Effector CD4-positive, alpha-beta T cell (primary cell): ENCODE data around the gene GPR142.

ENCODE experiments used
- DNase-seq: peaks from one replicate; pipeline ENCODE4 v3.0.0-alpha.2; 2020

The GPR142 gene

GRCh38 chr17:74371653-74372147 is 4.4 kb downstream of the GPR142 start:
- no peak for DNase-seq

- no peak for DNase-seq
Observed at GRCh38 chr17:74372426-74372825, 5.1 kb downstream of the GPR142 start.

GRCh38 chr17:74373838-74374606 is 6.7 kb downstream of the GPR142 start:
- no peak for DNase-seq

GRCh38 chr17:74374858-74375257 is 7.6 kb downstream of the GPR142 start:
- no peak for DNase-seq

GRCh38 chr17:74379495-74380085 is 12.3 kb downstream of the GPR142 start:
- peak; percentile 91 for DNase-seq

- DNase-seq, result no peak
Observed at GRCh38 chr17:74380086-74380958, 13.0 kb downstream of the GPR142 start.

- no peak for DNase-seq
Observed at GRCh38 chr17:74380959-74381808, 13.9 kb downstream of the GPR142 start.

GRCh38 chr17:74383141-74383540 is 15.8 kb downstream of the GPR142 start:
- DNase-seq, result no peak

- DNase-seq, result no peak
Observed at GRCh38 chr17:74385201-74385600, 17.9 kb downstream of the GPR142 start.

- no peak for DNase-seq
Observed at GRCh38 chr17:74386386-74386785, 19.1 kb downstream of the GPR142 start.

GRCh38 chr17:74387365-74388218 is 20.3 kb downstream of the GPR142 start:
- DNase-seq, result no peak

- DNase-seq, result no peak
Observed at GRCh38 chr17:74389084-74389753, 21.9 kb downstream of the GPR142 start.

- no peak for DNase-seq
Observed at GRCh38 chr17:74389937-74390679, 22.8 kb downstream of the GPR142 start.

- no peak for DNase-seq
Observed at GRCh38 chr17:74390680-74391653, 23.7 kb downstream of the GPR142 start.

GRCh38 chr17:74391771-74392170 is 24.5 kb downstream of the GPR142 start:
- DNase-seq, result no peak

- no peak for DNase-seq
Observed at GRCh38 chr17:74392848-74393247, 25.5 kb downstream of the GPR142 start.

- no peak for DNase-seq
Observed at GRCh38 chr17:74393346-74393942, 26.1 kb downstream of the GPR142 start.

GRCh38 chr17:74394275-74394950 is 27.1 kb downstream of the GPR142 start:
- DNase-seq, result no peak
